ENCODE data around the gene HEPACAM.

GRCh38 chr11:124879493-124880289 lies 56.2 kb downstream of the HEPACAM start:
- no peak for TF ChIP-seq ZFP30 (CRISPR knock-in tag; IDR thresholded peaks at IDR 0.05)
- TF ChIP-seq ZFP3 (CRISPR knock-in tag; IDR thresholded peaks at IDR 0.05): no peak
- no peak for TF ChIP-seq TOX (CRISPR knock-in tag; IDR thresholded peaks at IDR 0.05; ENCODE audit: borderline replicate concordance)
- no peak for TF ChIP-seq SNAI2 (CRISPR knock-in tag; IDR thresholded peaks at IDR 0.05)
- TF ChIP-seq RARB (CRISPR knock-in tag; IDR thresholded peaks at IDR 0.05): no peak
- no peak for TF ChIP-seq GLIS3 (CRISPR knock-in tag; IDR thresholded peaks at IDR 0.05)
- TF ChIP-seq ESRRG (CRISPR knock-in tag; IDR thresholded peaks at IDR 0.05): no peak
